ENCODE results near the gene SGMS1.

SGMS1 gene

DNA sequence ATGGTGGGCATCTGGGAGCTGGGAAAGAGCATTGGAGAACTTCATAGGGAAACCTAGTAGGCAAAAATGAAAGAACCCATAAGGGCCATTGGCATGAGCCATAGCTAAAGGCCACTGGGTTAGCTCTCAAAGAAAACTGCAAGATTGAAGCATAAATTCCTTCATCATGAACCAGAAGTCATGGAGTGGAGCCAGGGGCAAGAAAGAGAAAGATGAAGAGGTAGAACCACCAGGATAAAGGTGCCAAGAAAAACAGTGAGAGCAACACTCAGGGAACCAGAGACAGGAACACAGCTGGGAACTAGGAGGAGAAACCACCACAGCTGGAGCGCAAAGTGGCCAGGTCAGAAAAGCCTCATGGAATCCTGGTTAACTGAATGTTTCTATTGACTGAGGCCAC lies 11.5 kb upstream of the SGMS1 start:
- DNase-seq, result no peak

DNA sequence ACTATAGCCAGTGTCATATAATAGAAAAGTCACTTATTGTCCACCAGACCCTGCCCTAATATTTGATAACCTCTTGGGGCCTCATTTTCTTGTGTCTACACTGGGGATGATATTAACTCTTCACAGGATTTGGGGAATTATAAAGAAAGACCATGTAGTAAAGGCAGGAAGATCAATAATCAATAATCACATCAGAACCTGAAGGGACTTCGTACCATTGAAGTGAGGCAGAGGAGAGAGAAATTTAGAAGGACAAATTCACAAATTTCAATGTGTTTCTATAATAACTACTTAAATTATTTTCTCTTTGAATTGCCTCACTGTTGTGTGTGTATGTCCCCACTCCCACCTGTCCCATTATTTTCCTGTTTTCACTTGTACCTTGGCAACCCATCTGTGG lies 10.7 kb upstream of the SGMS1 start:
- no peak for DNase-seq

DNA sequence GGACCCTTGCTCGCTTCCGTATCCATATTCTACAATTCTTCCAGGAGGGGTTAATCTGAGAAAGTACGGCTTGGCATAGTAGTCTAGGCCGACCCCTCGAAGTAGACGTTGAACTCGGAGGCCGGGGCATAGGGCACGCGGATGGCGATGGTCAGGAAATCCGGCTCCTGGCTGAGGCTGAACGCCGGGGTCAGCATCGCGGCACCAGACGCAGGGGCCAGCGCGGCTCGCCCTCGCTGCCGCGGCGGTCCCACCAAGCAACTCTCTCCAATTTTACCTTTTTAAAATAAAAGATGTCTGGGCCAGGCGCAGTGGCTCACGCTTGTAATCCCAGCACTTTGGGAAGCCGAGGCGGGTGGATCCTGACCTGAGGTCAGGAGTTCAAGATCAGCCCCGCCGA lies 7.3 kb upstream of the SGMS1 start:
- DNase-seq, result no peak

DNA sequence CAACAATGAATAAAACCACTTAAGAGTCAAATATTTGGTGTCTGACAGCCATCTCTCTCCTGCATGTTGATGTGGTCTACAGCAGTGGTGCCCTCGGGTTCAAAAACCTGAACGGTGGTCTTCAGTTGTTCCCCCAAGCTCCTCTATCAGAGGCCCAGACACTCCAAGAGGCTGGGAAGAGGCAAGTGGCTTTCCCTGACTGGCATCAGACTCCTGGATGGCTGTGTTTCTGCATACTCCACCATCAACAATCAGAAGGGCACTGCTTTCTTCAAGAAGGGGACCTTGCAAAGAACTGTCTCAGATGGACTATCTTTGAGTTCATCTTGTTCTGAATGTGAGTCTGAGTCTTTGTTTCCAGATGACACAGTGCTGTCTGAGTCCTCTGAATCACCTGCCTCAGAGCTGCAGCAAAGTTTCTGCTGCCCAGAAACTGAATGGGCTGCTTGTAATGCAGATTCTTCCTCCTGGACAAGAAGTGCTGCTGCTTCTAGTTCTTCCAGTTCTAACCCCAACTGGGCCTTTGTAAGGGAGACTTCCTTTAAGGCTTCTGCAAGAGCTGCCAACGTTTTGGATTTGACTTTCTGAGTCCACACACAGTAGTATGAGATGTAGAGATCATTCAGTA lies 5.9 kb upstream of the SGMS1 start:
- no peak for DNase-seq

DNA sequence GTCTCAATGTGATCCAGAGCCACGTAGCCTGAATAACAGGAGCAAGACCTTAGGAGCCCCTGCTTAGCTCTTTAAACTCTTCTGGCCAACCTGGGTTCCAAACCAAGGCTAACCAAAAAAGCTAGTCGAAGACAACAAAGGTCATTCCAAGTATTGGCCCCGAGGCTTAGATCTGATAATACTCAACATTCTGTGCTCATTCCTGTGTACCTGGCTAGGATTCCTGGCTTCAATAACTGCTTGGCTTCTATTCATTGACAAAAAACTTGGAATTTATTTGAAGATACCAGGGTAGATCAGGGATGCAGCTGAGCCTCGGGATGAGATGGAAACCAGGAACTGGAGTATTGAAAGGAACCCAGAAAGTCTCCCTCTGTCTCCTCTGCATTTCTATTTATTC lies 4.1 kb upstream of the SGMS1 start:
- no peak for DNase-seq

DNA sequence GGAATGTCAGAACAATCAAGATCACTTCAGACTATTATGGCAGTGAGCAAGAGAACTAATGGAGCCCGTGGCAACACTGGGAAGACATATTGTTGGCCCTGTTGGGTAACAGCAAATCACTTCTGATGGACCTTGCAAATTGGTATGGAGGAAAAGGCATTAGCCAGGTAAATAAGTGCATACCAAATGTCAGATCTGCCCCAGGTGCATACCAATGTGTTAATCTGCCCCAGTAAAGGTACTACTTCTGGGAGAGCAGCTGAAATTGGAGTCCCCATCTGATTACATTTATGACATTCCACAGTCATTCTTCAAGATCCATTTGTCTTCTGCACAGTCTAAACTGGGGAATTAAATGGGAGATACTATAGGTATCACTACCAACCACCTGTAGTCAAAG lies 3.7 kb upstream of the SGMS1 start:
- DNase-seq, result no peak

DNA sequence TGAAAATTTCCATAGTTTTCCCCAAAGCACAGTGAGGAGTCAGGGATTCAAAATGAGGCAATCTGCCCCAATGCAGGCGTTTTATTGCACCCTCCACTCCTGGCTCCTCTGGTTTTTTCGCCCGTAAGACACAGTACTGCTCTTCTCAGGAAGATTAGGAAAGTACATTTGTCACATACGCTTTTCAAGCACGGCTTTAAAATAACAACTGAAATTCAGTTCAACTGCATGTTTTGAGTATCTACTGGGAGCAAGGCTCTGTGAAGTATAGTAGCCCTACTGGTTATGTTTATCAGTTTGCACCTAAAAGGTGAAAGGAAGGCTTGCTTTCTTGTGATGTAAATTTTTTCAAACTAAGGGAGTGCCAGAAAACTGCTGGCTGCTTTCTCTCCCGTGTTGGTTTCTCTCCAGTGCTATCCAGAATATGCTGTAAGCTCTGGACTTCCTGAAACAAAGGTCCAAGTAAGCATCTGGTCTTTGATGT lies 1.9 kb upstream of the SGMS1 start:
- DNase-seq, result peak; percentile 47

DNA sequence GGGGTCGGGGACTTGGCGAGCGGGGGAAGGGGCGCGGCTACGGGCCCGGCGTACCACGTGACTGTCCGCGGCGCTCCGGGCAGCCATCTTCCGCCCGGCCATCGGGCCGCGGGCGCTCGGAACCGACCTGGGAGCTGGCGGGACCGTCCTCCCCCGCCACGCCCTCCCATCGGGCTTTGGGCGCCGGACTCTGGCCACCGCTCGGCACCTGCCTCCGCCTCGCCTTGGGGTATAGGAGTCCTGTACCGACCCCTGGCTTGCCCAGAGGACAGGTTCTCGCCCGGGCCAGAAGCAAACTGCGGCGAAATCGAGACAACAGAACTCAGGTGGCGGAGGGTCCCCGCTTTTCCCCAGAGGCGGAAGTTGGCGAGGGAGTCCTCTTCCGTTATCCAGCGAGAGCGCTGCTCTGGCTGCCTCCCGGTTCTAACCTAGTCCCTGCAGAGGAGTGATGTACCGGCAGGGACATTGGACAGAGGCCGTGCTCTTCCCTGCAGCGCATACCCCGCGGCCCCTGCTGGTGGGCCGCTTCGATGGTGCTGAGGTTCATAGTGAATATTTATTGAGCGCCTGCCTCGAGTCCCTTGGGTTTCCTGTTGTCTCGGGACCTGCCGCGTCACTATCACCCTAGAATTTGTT lies 1.2 kb upstream of the SGMS1 start:
- peak; percentile 87 for DNase-seq

DNA sequence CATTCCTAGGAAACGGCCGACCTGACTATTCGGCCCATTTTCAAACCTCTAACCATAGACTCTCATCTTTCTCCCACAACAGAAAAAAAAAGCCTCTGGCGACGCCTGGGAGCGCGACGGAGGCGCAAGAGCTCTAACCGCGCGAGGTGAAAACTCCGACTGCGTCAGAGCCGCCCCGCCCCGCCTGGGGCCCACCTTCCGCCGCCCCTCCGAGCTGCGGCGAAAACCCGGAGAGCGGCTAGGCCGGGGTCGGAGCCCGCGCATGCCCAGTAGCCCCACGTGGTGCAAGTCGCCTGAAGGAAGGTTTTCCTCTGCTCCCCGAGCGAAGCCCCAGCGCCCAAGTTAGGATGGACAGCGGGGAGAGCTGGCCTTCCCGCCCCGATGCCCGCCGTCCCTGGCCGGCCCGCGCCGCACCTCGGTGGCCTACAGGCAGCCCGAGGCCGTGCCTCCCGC lies 683 bp upstream of the SGMS1 start:
- peak; percentile 94 for DNase-seq

DNA sequence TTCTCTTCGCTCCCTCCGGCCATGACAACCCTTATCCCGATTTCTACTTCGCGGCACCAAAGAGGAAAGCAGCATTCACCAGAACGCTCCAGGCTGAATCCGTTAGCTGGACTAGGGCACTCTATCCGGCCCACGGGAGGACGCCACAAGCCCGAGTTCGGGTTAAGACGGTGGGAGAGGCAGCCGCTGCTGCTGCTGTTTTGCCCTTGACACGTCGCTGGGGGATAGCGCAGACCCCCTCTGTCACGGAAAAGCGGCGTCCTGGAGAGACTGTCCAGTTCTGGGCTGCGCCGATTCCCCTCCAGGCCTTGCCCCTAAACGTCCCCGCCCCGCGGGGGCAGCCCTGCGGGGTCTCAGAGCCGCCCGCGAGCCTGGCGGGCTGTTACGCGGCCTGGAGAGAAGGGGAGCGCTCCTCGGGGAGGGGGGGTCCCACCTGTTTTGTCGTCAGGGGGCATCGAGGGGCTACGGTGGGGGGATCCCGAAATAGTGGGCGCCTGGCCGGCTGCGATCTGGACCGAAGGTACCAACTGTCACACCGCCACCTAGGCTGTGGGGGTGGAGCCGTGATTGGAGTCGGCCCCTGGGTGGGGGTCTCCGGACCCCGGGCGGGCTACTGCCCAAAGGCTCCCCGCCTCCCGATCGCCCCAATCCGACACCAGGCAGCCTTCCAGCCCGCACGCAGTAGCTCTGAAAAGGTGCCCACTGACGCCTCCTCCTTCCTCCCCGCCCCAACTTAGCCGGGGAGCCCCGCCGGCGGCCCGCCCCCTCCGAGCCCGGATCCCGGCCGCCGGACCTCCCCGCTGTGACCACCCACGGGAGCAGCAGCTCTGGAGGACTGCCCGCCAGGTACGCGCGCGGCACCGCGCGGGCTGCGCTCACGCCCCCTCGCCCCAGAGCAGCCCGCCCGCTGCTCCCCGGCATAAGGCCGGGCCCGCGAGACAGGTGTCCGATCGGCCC lies 772 bp downstream of the SGMS1 start:
- DNase-seq, result peak; percentile 40

DNA sequence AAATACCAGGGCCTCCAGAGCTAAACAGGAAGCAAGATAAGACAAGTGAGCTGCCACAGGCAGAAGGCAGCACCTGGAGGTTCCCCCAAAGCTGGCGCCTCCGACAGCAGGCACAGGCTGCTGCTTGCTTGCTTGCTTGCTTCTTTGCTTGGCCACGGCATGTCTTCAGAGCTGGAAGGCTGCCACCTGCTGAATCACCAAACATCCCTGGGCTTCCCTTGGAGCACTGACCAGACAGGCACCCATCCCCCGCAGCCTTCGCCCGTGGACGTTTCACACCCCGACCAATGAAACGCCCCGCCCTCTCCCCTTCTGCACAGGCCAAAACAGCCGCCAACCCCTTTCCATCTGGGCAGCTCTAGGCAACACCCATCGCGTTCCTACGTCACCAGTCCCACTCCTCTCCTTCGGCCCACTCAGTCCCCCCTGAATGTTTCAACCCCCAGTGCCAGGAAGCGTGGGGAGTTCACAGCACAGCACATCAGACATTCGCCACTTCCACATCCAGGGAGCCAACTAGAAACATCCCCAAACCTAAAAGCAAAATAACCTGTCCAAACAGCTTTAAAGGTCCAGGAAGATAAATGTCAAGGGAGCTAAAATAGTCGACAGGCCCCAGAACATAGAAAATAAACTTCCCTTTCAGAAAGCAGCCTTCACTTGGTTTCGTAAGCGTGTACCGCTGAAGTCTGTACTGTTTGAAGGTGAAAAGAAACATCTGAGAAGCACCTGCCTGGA lies 1.6 kb downstream of the SGMS1 start:
- DNase-seq, result peak; percentile 92

DNA sequence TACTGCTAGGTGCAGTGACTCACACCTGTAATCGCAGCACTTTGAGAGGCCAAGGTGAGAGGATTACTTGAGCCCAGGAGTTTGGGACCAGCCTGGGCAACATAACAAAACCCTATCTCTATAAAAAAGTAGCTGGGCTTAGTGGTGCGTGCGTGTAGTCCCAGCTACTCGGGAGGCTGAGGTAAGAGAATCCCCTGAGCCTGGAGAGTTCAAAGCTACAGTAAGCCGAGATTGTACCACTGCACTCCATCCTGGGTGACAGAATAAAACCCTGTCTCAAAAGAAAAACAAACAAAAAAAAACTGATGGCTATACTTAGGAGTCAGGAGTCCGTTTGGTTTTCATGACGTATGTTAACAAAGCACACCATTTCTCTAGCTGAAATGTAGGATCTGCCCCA lies 2.9 kb downstream of the SGMS1 start:
- DNase-seq, result no peak

DNA sequence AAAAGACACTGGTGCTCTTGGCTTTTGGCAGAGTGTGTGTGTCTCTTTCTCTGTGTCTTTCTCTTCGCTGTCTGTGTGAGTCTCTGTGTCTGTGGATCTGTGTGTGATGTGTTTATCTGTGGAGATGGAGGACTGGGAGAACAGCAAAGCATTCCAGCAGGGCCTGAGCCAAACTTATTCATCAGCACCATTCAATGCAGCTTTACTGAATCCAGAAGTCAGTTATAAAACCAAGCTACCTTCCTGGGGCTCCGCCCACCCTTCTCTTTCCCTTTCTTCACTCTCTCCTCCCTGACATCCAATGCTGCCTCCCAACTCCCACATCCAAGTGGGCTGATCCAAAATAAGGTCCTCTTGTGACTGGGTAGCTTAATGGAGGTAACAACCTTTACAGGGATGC lies 3.9 kb downstream of the SGMS1 start:
- DNase-seq, result no peak

DNA sequence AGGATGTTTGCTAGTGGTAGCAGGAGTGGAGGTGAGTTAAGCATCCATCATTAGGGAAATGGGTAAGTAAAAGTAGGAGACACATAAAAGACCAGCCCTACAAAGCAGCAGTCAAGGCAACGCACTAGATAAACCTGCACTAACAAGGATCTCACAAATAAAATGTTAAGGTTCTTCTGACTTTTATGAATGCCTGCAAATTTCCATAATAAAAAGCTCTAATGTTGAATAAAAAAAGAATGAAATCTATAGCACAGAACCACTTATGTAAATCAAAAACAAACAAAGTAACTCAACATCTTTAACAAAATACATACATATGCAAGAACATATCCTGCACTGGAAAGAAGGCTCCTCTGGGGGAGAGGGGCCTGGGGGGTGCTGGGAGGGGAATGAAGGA lies 4.6 kb downstream of the SGMS1 start:
- DNase-seq, result no peak

DNA sequence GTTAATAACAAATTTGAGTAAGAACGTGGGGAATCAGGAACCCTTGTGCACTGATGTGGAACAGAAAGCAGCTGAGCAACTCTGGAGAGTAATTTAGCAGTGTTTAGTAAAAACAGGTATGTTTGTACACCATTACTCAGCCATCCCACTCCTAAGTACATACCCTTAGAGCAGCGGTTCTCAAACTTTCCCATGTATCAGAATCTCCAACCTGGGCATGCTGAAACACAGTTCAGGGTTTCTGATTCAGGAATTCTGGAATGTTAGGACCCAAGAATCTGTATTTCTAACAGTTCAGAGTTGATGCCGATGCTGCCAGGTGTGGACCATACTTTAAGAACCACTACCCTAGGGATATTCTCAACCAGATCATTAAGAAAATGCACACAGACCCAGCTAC lies 5.1 kb downstream of the SGMS1 start:
- DNase-seq, result no peak

DNA sequence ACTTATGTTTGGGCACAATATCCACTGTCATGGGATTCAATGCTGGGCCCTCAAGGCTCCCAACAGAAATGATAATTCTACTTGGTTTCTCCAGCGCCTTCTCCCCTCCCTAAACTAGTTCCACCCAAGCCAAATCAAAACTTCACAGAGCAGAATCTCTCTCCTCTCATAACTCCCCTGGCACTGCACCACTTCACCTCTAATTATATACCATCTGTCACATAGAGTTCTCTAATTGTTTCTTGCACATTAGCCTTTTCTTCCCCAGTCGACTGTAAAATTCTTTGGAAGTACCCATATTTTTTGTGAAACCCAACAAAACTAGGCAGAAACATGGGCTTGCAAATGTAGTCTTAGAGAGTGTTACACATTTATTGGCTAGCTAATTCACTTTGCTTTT lies 8.1 kb downstream of the SGMS1 start:
- no peak for DNase-seq

DNA sequence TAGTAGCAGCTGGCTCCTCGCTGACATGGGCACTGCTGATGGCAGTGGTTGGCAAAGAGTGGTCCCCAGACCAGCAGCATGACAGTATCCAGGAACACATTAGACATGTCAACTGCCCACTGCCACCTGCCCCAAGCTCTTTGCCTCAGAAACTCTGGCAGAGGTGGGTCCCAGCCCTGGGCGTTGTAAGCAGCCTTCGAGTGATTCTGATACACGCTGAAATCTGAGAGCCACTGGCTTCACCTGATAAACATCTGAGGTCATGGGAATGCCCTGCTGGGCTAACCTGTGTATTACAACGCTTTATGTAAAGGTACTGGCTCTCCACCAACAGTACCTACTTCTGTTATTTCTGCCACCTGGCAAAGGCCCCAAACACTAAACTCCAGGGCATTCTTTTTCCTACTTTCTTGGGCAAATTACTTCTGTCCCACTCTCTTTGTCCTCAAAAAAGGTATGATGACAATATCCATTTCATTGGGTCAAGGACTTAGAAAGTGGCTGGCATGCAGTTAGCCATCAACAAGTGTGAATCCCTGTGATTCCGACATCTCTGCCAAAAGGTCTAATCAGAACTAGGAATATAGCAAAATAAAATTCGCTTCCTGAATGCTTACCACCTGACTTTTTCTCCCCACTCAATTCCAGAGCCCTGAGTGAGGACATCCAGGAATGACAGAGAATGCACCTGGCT lies 9.2 kb downstream of the SGMS1 start:
- DNase-seq, result peak; percentile 49

DNA sequence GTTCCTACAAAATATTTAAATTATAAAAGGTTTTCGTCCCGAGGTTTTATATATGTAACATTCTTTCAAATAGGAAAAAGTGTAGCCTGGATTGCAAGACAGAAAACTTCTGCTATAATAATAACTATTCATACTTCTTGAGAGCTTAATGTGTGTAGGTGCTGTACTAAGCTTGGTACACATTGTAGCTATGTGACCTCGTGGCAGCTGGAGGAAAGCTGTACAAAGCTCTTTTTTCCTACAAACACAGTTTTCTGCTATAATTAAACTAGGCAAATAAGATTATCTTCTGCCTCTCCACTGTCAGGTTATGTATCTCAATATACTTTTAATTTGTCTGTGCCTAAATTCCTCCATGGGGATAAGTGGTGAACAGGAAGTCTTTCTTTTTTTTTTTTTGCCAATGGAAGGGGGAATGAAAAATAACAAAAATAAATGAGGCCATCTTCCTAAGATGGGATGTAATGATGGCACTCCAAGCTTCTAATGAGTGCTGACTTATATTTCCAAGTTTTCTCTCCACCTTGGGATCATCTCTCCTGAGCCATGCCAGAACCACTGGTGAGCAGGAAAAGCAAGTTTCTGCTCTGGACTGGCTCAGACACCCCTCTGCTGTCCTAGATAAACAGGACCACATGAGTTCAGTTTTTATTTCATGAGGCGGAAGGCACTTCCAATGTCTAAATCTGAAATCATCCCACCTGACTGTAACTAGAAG lies 9.9 kb downstream of the SGMS1 start:
- DNase-seq, result no peak

DNA sequence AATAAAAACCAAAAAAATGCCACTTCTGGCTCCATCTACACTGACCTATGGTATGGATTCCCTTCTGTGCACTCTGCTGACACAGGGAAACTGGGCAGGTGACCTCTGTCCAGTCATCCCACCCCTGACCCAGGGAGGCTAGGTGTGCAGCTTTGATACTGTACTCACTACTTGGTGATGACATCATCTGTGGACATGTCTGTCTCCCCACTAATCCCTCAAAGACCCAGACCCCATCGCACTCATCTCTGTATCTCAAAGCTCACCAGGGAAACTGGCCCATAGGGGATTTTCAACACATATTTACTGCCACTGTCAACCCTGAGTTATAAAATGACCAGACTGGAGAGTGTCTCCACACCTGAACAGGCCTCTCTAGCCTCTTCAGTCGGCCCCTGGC lies 10.6 kb downstream of the SGMS1 start:
- DNase-seq, result no peak

DNA sequence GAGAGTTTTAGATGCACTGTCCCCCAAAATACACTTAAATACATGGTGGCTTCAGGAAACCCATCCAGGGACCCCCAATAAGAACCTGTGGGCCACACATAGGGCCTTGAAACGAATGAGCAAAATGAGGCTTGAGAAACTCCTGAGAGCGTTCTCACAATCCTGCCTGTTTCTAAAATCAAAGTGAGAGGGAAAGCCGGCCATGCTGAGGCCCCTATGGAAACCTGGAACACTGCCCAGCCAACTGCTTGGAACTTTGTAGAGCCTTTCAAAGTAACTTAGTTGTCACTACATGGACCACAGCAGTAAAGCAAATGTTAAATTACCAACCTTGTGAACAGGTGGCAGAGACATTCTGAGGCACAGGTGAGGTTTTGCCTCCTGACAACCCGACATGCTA lies 13.4 kb downstream of the SGMS1 start:
- DNase-seq, result no peak

DNA sequence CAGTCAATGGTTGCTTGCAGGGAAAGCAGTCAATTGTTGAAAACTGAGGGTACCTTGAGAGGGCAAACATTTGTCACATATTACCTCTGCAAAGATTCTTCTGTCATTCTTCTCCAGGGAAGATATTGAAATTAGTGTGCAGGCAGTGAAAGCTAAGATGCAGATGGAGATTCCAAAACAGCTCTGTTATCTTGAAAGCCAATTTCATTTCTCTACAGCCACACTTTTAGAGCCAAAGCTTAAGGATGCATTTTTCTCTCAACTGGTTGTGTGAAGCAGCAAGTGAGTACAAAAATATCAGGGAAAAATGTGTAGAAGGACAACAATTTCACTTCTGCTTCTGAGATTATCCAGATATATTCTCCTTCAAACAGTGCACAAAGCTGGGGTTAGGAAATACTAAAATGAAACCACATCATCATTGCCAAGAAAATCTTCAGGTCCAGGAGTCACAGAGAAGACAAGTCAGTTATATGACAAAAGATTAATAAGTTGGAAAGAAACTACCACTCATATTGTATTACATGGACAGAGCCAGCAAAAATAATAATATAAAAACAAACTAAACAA lies 16.3 kb downstream of the SGMS1 start:
- no peak for DNase-seq

DNA sequence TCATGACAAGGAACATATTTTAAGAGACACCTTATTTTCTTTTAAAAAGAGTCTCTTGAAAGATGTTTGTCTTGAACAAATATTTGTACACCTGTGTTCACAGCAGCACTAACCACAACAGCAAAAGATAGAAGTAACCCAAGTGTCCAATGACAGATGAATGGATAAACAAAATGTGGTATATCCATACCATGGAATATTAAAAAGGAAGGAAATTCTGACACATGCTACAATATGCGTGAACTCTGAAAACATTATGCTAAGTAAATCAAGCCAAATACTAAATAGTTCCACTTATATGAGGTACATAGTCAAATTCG lies 17.8 kb downstream of the SGMS1 start:
- DNase-seq, result no peak
